T-helper 2 cell treated with Interferon-gamma antibody and Interleukin-4, amounts not matched to agents 5 μg/mL and 100 μg/mL, for 36 hours (primary cell): ENCODE data around the gene ZBTB24.
"Not testable (repeated sequence)": the region's sequence is repeated elsewhere in the genome, so short reads cannot be mapped to it uniquely, and the experiment has no call there.

Experiments
- DNase-seq: peaks from one replicate; pipeline ENCODE4 v3.0.0; 2021; ENCODE audit warnings: low spot score
- H3K27ac Mint-ChIP-seq: one replicate; pipeline ENCODE4 v1.8.0; 2021; ENCODE audit warnings: mild to moderate bottlenecking, mixed read lengths
- H3K27me3 Mint-ChIP-seq: one replicate; pipeline ENCODE4 v1.8.0; 2021; ENCODE audit warnings: low read depth, mixed read lengths
- H3K36me3 Mint-ChIP-seq: one replicate; pipeline ENCODE4 v1.8.0; 2021; ENCODE audit warnings: low read depth, mixed read lengths
- H3K4me1 Mint-ChIP-seq: one replicate; pipeline ENCODE4 v1.8.0; 2021; ENCODE audit warnings: low read depth, mixed read lengths
- H3K4me3 Mint-ChIP-seq: one replicate; pipeline ENCODE4 v1.8.0; 2022; ENCODE audit warnings: mild to moderate bottlenecking, moderate library complexity, mixed read lengths
- H3K9me3 Mint-ChIP-seq: one replicate; pipeline ENCODE4 v1.8.0; 2021; ENCODE audit warnings: mixed read lengths

Gene ZBTB24

DNA sequence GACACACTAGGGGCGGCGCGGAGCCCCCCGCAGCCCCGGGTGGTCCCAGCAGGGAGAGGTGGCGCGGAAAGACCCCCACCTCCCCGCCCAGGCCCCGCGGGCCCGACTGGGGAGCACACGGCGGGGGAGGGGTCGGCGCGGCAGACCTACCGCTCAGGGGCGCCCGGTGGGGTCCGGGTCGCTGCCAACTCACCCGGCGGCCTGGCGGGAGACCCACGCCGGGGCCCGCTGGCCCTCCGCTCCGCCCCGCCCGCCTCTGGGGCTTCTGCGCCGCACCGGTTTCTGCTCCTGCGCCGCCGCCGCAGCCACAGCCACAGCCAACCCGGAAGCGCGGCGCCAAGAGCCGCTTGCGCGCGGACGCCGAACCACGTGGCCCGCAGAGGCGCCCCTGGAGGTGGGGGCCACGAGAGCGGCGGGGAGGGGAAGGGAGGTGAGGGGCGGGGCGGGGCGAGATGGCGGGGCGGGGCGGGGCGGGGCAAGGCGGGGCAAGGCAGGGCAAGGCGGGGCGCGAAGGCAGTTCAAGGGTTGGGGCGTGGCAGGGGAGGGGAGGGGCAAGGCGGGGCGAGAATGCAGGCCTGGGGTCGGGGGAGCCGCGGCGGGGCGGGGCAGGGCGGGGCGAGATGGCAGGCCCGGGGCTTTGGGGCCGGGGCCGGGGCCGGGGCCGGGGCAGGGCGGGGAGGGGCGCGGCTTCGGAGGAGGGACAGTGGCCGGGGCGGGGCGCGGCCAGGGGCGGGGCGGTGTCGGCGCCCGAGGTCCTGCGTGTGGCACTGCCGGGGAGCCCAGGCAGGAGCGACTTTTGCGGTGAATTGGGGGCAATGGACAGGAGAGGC is at the start of gene ZBTB24:
TSS of gene ZBTB24 (minus strand) at position 315 of the 830 bp plus-strand sequence. CDS start 1,193 bp downstream, outside the sequence.
- Mint-ChIP-seq H3K36me3 (peaks cover 40% of the 10 kb centered on the region), H3K27me3 (no peaks in the 10 kb centered on the region), H3K4me1 (peaks cover 54% of the 10 kb centered on the region), H3K27ac (peak within 1 kb of the TSS; percentile 89), H3K9me3 (no peaks in the 10 kb centered on the region), H3K4me3 (peak within 1 kb of the TSS; percentile 96)
- peak; percentile 91 for DNase-seq

GRCh38 chr6:109531446-109531845 is 48.4 kb upstream of the ZBTB24 start:
- Mint-ChIP-seq H3K27ac (no peak overlapping the region), H3K4me3 (no peak overlapping the region), H3K9me3 (peaks cover 4% of the 10 kb centered on the region), H3K27me3 (peaks cover 2% of the 10 kb centered on the region), H3K36me3 (no peaks in the 10 kb centered on the region), H3K4me1 (peaks cover 4% of the 10 kb centered on the region)
- DNase-seq: no peak

- no peak for DNase-seq
- peaks cover 4% of the 10 kb centered on the region for H3K4me1 Mint-ChIP-seq
- H3K9me3 Mint-ChIP-seq: peaks cover 18% of the 10 kb centered on the region
- H3K4me3 Mint-ChIP-seq: no peak overlapping the region
- no peak overlapping the region for H3K27ac Mint-ChIP-seq
- peaks cover 4% of the 10 kb centered on the region for H3K36me3 Mint-ChIP-seq
- H3K27me3 Mint-ChIP-seq: peaks cover 2% of the 10 kb centered on the region
These were observed 45.0 kb upstream of the ZBTB24 start for GRCh38 chr6:109527989-109528388.

- Mint-ChIP-seq H3K27ac (peak overlapping the region; percentile 59), H3K4me3 (no peak overlapping the region), H3K9me3 (peaks cover 18% of the 10 kb centered on the region), H3K36me3 (peaks cover 4% of the 10 kb centered on the region), H3K4me1 (peaks cover 6% of the 10 kb centered on the region), H3K27me3 (peaks cover under 1% of the 10 kb centered on the region)
- peak; percentile 33 for DNase-seq
These were observed 44.0 kb upstream of the ZBTB24 start for GRCh38 chr6:109526905-109527628.

DNA sequence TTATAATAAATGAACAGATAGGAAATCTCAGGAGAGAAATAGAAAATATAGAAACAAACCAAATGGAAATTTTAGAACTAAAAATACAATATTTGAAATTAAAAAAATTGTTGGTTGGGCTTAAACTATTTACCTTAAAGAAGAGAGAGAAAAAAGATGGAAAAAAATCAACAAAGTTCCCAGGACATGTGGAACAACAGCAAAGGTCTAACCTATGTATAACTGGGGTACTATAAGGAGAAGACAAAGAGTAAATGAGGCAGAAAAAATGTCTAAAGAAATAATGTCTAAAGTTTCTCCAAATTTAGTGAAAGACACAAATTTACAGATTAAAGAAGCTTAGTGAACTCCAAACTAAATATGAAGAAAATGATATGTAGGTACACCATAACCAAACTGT is 41.1 kb upstream of the ZBTB24 start:
- H3K4me1 Mint-ChIP-seq: peaks cover 15% of the 10 kb centered on the region
- H3K27me3 Mint-ChIP-seq: no peaks in the 10 kb centered on the region
- DNase-seq: no peak
- no peak overlapping the region for H3K27ac Mint-ChIP-seq
- H3K9me3 Mint-ChIP-seq: peaks cover 39% of the 10 kb centered on the region
- no peak overlapping the region for H3K4me3 Mint-ChIP-seq
- peaks cover 8% of the 10 kb centered on the region for H3K36me3 Mint-ChIP-seq

- H3K9me3 Mint-ChIP-seq: peaks cover 40% of the 10 kb centered on the region
- H3K27ac Mint-ChIP-seq: no peak overlapping the region
- peaks cover 15% of the 10 kb centered on the region for H3K4me1 Mint-ChIP-seq
- no peaks in the 10 kb centered on the region for H3K27me3 Mint-ChIP-seq
- DNase-seq: no peak
- H3K4me3 Mint-ChIP-seq: no peak overlapping the region
- peaks cover 8% of the 10 kb centered on the region for H3K36me3 Mint-ChIP-seq
These were observed 40.5 kb upstream of the ZBTB24 start for GRCh38 chr6:109523478-109523877.

GRCh38 chr6:109521080-109521479 is 38.1 kb upstream of the ZBTB24 start:
- Mint-ChIP-seq H3K4me1 (peaks cover 22% of the 10 kb centered on the region), H3K27me3 (no peaks in the 10 kb centered on the region), H3K36me3 (peaks cover 8% of the 10 kb centered on the region), H3K27ac (no peak overlapping the region), H3K9me3 (peaks cover 40% of the 10 kb centered on the region), H3K4me3 (no peak overlapping the region)
- DNase-seq: no peak

GRCh38 chr6:109519647-109520046 is 36.6 kb upstream of the ZBTB24 start:
- not testable (repeated sequence) for H3K36me3 Mint-ChIP-seq, DNase-seq, H3K27ac Mint-ChIP-seq, H3K27me3 Mint-ChIP-seq, H3K4me3 Mint-ChIP-seq
- Mint-ChIP-seq H3K9me3 (peaks cover 36% of the 10 kb centered on the region), H3K4me1 (peaks cover 34% of the 10 kb centered on the region)

- Mint-ChIP-seq H3K36me3 (peaks cover 8% of the 10 kb centered on the region), H3K27ac (peak overlapping the region; percentile 94), H3K4me3 (peak overlapping the region; percentile 83), H3K9me3 (peaks cover 28% of the 10 kb centered on the region), H3K4me1 (peaks cover 50% of the 10 kb centered on the region), H3K27me3 (no peaks in the 10 kb centered on the region)
- DNase-seq: no peak
These were observed 33.9 kb upstream of the ZBTB24 start for GRCh38 chr6:109516929-109517328.

DNA sequence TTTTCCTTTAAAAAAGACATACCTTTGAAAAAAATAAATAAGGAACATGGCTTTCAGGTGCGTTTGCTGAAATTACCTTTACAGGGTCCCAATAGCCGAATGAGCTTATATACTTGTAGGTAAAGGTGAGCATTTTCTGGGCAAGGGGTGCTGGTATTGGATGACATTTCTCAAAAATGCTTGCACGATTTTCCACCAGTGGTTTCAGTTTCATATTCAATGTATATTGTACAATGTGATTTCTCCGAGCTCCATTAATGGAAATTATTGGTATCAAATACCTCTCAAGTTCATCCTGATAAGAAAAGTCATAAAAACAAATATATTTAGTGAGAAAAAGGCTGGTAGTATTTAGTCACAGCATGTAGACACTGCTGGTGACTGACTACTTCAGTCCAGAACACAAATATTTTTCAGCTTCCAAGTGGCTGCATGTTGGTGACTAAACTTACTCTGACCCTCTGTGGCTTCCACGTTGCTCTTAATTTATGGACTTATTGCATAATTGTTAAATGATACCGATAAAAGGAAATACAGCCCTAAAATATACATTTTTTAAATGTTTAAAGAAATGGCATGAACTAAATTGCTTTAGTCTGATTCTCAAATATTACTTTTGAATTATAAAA is 32.9 kb upstream of the ZBTB24 start:
- H3K27me3 Mint-ChIP-seq: no peaks in the 10 kb centered on the region
- H3K4me1 Mint-ChIP-seq: peaks cover 47% of the 10 kb centered on the region
- peaks cover 8% of the 10 kb centered on the region for H3K36me3 Mint-ChIP-seq
- H3K9me3 Mint-ChIP-seq: peaks cover 26% of the 10 kb centered on the region
- peak overlapping the region; percentile 94 for H3K27ac Mint-ChIP-seq
- peak overlapping the region; percentile 83 for H3K4me3 Mint-ChIP-seq
- no peak for DNase-seq

- DNase-seq: no peak
- H3K4me1 Mint-ChIP-seq: peaks cover 47% of the 10 kb centered on the region
- H3K9me3 Mint-ChIP-seq: peaks cover 21% of the 10 kb centered on the region
- peak overlapping the region; percentile 83 for H3K4me3 Mint-ChIP-seq
- H3K27me3 Mint-ChIP-seq: no peaks in the 10 kb centered on the region
- H3K36me3 Mint-ChIP-seq: peaks cover 7% of the 10 kb centered on the region
- peak overlapping the region; percentile 94 for H3K27ac Mint-ChIP-seq
These were observed 31.9 kb upstream of the ZBTB24 start for GRCh38 chr6:109514946-109515345.

DNA sequence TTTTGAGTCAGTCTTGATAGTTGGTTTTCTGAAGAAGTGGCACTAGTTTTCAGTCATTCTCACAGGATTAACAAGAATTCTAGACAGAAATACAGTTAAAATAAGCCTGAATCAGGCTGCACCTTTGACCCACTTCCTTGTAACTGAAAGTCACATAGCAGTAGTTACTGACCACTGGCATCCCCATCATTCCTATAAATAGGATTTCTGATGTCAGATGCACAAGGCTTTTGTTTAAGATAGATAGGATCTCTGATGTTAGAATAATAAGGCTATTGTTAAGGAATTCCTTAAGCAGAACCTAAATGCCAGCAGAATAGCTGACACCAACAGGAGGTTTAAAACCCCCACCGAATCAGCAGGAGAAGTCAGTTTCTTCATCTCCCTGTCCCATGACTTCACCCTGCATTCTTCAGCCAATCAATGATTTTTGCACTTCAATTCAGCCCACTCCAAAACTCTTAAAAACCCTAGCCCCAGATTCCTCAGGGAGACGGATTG is 30.6 kb upstream of the ZBTB24 start:
- DNase-seq: no peak
- H3K4me1 Mint-ChIP-seq: peaks cover 42% of the 10 kb centered on the region
- H3K9me3 Mint-ChIP-seq: peaks cover 12% of the 10 kb centered on the region
- no peak overlapping the region for H3K4me3 Mint-ChIP-seq
- no peaks in the 10 kb centered on the region for H3K27me3 Mint-ChIP-seq
- H3K36me3 Mint-ChIP-seq: peaks cover 7% of the 10 kb centered on the region
- H3K27ac Mint-ChIP-seq: peak overlapping the region; percentile 3

DNA sequence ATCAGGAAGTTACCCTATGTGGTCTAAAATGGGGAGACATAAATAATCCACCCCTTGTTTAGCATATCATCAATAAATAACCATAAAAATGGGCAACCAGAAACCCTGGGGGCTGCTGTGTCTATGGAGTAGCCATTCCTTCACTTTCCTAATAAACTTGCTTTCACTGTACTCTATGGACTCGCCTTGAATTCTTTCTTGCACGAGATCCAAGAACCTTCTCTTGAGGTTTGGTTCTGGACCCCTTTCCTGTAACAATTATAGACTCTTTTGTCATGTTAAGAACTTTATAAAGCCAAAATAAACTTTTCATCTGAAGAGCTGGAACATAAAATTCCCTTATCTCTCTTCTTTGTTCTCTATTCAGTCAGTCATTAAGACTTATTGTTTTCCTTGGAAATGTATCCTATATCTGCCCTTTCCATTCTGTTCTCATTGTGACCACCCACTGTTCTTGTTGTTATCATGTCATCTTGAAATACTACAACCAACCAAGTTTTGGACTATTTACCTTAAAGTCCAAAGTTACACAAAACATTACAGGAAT is 29.3 kb upstream of the ZBTB24 start:
- H3K4me1 Mint-ChIP-seq: peaks cover 44% of the 10 kb centered on the region
- DNase-seq: no peak
- H3K4me3 Mint-ChIP-seq: no peak overlapping the region
- no peaks in the 10 kb centered on the region for H3K27me3 Mint-ChIP-seq
- peaks cover 7% of the 10 kb centered on the region for H3K36me3 Mint-ChIP-seq
- peaks cover 12% of the 10 kb centered on the region for H3K9me3 Mint-ChIP-seq
- no peak overlapping the region for H3K27ac Mint-ChIP-seq
